ENCODE data around the gene ZNF750. TPM values are rescaled to one million over a fixed set of nuclear protein-coding genes. Genes with fewer than 3 reads are reported as not detected.

ZNF750 gene
- total and polyA plus RNA-seq, 10 of the 15 experiments (the other 5 are each of a cell fraction or from before 2014, with no cell fraction given): 0.06 TPM; not detected in 9

DNA sequence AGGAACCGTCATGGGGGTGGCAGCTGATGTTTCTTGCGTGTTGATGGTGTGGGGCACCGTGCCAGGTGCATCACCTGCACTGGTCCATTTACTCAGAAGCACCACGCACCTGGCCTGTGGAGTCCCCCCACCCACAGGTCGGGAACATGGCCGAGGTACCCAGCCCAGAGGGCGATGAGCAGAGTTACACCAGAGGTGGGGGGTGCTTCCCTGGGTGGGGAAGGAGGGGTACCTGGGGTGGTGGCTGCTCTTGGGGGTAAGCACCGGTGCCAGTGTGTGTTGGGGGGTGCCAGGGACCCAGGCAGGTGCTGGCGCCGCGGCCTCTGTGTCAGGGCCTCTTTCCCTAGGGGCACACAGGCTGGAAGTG lies 5.0 kb upstream of the ZNF750 start:
- CTCF ChIA-PET: interaction anchor here (1.2 to 1.4 kb wide), 2 partner anchors 15 to 63 kb away, joined by 4 read pairs; no protein-coding TSS in a partner anchor
- H2AFZ ChIP-seq (ENCODE audit: control insufficient read depth, low read depth, low read length): no peak overlapping the region
- DNase-seq (ENCODE audit: low read depth, low spot score) (no peak), FAIRE-seq (no peak), ATAC-seq (no peak)
- RAD21 ChIA-PET (ENCODE audit: unreplicated experiment): interaction anchor here (3.0 to 3.1 kb wide), 2 partner anchors 19 to 63 kb away, joined by 12 to 13 read pairs; no protein-coding TSS in a partner anchor
- 76% methylated on average over 8 of the region's 11 CpGs for WGBS (ENCODE audit: insufficient coverage, insufficient replicate concordance, low lambda C conversion rate, missing lambda C conversion rate)
- peaks cover 13% of the 10 kb centered on the region for H3K4me1 ChIP-seq (ENCODE audit: control insufficient read depth, insufficient read depth, low read length)
- H3K4me3 ChIP-seq: no peak overlapping the region
- H3K27ac ChIP-seq (ENCODE audit: control insufficient read depth, insufficient read depth): no peak overlapping the region
- peaks cover 0 to 2% of the 10 kb centered on the region in 2 experiments; a peak in 2 of 4 replicates for H3K36me3 ChIP-seq (ENCODE audit: control insufficient read depth in 2 of 2, insufficient read depth in 2 of 2, low read length in 1 of 2)
- no peak overlapping the region for H3K9ac ChIP-seq (ENCODE audit: control insufficient read depth, insufficient read depth, low read length)
- no peak overlapping the region for H3K4me2 ChIP-seq (ENCODE audit: control insufficient read depth, insufficient read depth)
- in situ Hi-C loops (cut with MboI) (no loop called here), intact Hi-C loops (cut with micrococcal nuclease; ENCODE audit: unreplicated experiment) (no loop called here)
- TF ChIP-seq TCF3 (IDR thresholded peaks at IDR 0.05; ENCODE audit: borderline replicate concordance, insufficient read depth, low read depth, low read length) (0 out of 2 replicates have a peak, but pooled peaks have one; percentile 11), NR2C1 (IDR thresholded peaks at IDR 0.05) (no peak)
- BruUV-seq (replicated peaks): no TSS peak
- H3K79me2 ChIP-seq (ENCODE audit: control insufficient read depth, insufficient read depth, low read length): no peaks in the 10 kb centered on the region
- H3K9me3 ChIP-seq (replicated peaks; ENCODE audit: control insufficient read depth, insufficient read depth, low read length): no peaks in the 10 kb centered on the region
- no peaks in the 10 kb centered on the region for H4K20me1 ChIP-seq (ENCODE audit: control insufficient read depth, insufficient read depth)
- H3K27me3 ChIP-seq (replicated peaks in 1 of 2; ENCODE audit: control insufficient read depth in 2 of 2, insufficient read depth in 2 of 2, low read length in 1 of 2): no peaks in the 10 kb centered on the region
- SMC1A ChIA-PET (ENCODE audit: uncharacterized antibody, unreplicated experiment): interaction anchor here (1.0 kb wide), 1 partner anchor 9 kb away, joined by 4 read pairs; no protein-coding TSS in a partner anchor
- POLR2A ChIA-PET: no interaction called here

DNA sequence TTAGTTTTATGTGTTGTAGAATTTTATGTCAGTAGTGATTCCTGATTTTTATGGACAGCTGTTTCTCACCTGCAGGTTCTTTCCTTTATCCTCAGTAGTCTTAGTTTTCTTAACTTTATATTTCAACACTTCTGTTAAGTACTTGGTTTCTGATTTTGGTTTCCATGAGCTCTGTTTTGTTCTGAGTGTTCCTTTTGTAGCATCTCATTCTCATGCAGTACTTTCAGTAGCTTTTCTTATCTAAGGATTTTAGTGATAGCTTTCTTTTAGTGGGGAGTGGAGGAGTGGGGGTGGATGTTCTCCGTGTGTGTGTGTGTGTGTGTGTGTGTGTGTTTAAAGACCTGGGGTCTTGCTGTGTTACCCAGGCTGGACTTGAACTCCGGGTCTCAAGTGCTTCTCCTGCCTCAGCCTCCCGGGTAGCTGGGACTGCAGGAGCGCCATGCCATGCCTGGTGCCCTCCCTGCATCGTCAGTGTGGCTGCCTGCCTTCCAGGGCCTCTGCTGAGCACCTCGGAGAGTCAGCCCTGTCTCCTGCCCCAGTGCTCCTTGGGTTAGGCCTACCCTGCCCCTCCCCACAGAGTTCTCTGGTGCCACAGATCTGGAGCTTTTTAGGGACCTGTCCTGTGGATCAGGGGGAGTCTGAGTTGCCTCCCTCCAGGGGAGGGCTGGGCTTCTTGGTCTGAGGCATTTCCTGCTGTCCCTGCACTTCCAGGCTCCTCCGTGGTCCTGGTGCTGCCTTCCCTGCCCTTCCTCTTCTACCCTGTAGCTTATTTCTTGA lies 4.3 kb upstream of the ZNF750 start:
- intact Hi-C loops (cut with micrococcal nuclease; ENCODE audit: unreplicated experiment): no loop called here
- in situ Hi-C loops (cut with MboI): no loop called here
- no peak for DNase-seq (ENCODE audit: low read depth, low spot score)
- H3K79me2 ChIP-seq (ENCODE audit: control insufficient read depth, insufficient read depth, low read length): no peaks in the 10 kb centered on the region
- peaks cover 0 to 2% of the 10 kb centered on the region in 2 experiments; a peak in 2 of 4 replicates for H3K36me3 ChIP-seq (ENCODE audit: control insufficient read depth in 2 of 2, insufficient read depth in 2 of 2, low read length in 1 of 2)
- no peaks in the 10 kb centered on the region for H4K20me1 ChIP-seq (ENCODE audit: control insufficient read depth, insufficient read depth)
- TF ChIP-seq SIX5 (IDR thresholded peaks at IDR 0.05; ENCODE audit: low read depth, low read length, severe bottlenecking) (no peak), POLR2A (IDR thresholded peaks at IDR 0.05; ENCODE audit: low read depth, low read length) (no peak), HDAC6 (IDR thresholded peaks at IDR 0.05; ENCODE audit: unreplicated experiment) (no peak), ETV6 (conservative IDR thresholded peaks at IDR 0.05 in 1 of 2, IDR thresholded peaks at IDR 0.05 in 1 of 2; ENCODE audit: borderline replicate concordance in 1 of 2, low read depth in 1 of 2) (no peak), ESRRA (IDR thresholded peaks at IDR 0.05; ENCODE audit: low read length) (no peak), HDAC2 (IDR thresholded peaks at IDR 0.05) (no peak), EZH2 (IDR thresholded peaks at IDR 0.05; ENCODE audit: borderline replicate concordance, control insufficient read depth, low read depth, low read length) (no peak), YY1 (IDR thresholded peaks at IDR 0.05; ENCODE audit: low read depth, low read length) (no peak), BMI1 (IDR thresholded peaks at IDR 0.05; ENCODE audit: borderline replicate concordance) (no peak), ZSCAN29 (IDR thresholded peaks at IDR 0.05) (no peak), FOS (IDR thresholded peaks at IDR 0.05; ENCODE audit: borderline replicate concordance, extremely low read depth, insufficient read length) (no peak), MYB (IDR thresholded peaks at IDR 0.05; ENCODE audit: borderline replicate concordance, low read depth, low read length) (no peak), NFYB (IDR thresholded peaks at IDR 0.05; ENCODE audit: insufficient read depth, low read depth, low read length) (no peak)
- TF ChIP-seq, protein P1, sequence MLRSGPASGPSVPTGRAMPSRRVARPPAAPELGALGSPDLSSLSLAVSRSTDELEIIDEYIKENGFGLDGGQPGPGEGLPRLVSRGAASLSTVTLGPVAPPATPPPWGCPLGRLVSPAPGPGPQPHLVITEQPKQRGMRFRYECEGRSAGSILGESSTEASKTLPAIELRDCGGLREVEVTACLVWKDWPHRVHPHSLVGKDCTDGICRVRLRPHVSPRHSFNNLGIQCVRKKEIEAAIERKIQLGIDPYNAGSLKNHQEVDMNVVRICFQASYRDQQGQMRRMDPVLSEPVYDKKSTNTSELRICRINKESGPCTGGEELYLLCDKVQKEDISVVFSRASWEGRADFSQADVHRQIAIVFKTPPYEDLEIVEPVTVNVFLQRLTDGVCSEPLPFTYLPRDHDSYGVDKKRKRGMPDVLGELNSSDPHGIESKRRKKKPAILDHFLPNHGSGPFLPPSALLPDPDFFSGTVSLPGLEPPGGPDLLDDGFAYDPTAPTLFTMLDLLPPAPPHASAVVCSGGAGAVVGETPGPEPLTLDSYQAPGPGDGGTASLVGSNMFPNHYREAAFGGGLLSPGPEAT (IDR thresholded peaks at IDR 0.05; ENCODE audit: low read depth): no peak
- H2AFZ ChIP-seq (ENCODE audit: control insufficient read depth, low read depth, low read length): no peak overlapping the region
- H3K9ac ChIP-seq (ENCODE audit: control insufficient read depth, insufficient read depth, low read length): no peak overlapping the region
- no peak; the same call in 2 of the 3 replicates for ATAC-seq
- H3K4me2 ChIP-seq (ENCODE audit: control insufficient read depth, insufficient read depth): peak overlapping the region; percentile 35
- H3K27ac ChIP-seq (ENCODE audit: control insufficient read depth, insufficient read depth): no peak overlapping the region
- RAD21 ChIA-PET (ENCODE audit: unreplicated experiment): interaction anchor here (3.0 to 3.1 kb wide), 2 partner anchors 20 to 63 kb away, joined by 12 to 13 read pairs; no protein-coding TSS in a partner anchor
- no peaks in the 10 kb centered on the region for H3K9me3 ChIP-seq (replicated peaks; ENCODE audit: control insufficient read depth, insufficient read depth, low read length)
- no peak overlapping the region for H3K4me3 ChIP-seq
- CTCF ChIA-PET: interaction anchor here (0.6 to 1.4 kb wide), 4 partner anchors 14 to 125 kb away, joined by 4 to 5 read pairs (median 4); no protein-coding TSS in a partner anchor
- no peaks in the 10 kb centered on the region for H3K27me3 ChIP-seq (replicated peaks in 1 of 2; ENCODE audit: control insufficient read depth in 2 of 2, insufficient read depth in 2 of 2, low read length in 1 of 2)
- no TSS peak for BruUV-seq (replicated peaks)
- SMC1A ChIA-PET (ENCODE audit: uncharacterized antibody, unreplicated experiment): interaction anchor here (1.0 to 2.0 kb wide), 6 partner anchors 9 to 63 kb away, joined by 3 to 7 read pairs (median 5); no protein-coding TSS in a partner anchor
- H3K4me1 ChIP-seq (ENCODE audit: control insufficient read depth, insufficient read depth, low read length): peaks cover 6% of the 10 kb centered on the region
- 68% methylated on average over 7 of the region's 7 CpGs for WGBS (ENCODE audit: insufficient coverage, insufficient replicate concordance, low lambda C conversion rate, missing lambda C conversion rate)
- POLR2A ChIA-PET: no interaction called here
- no peak for FAIRE-seq
